OCI-LY1 (cell line): Measurements from ENCODE around the gene ARHGAP32.

Source experiments
- H2AFZ ChIP-seq: fragments of 200-600 bp; sonication (generic), shearing (Covaris generic); 2 replicates; pipeline ENCODE4 v1.6.0; 2014; ENCODE audit warnings: antibody characterized with exemption, mild to moderate bottlenecking, low read length
- H3F3A ChIP-seq: fragments of 200-600 bp; sonication (generic), shearing (Covaris generic); 2 replicates; pipeline ENCODE4 v1.6.0; 2014; ENCODE audit warnings: mild to moderate bottlenecking, antibody characterized with exemption, low read length, moderate library complexity; ENCODE audit not compliant: insufficient read depth
- H3K27ac ChIP-seq: fragments of 200-600 bp; sonication (generic); 2 replicates; pipeline ENCODE4 v1.5.1; 2014; ENCODE audit warnings: low read length, mixed run types, mild to moderate bottlenecking, low read depth; ENCODE audit not compliant: poor library complexity, severe bottlenecking
- H3K27me3 ChIP-seq: fragments of 200-600 bp; sonication (generic); 2 replicates; pipeline ENCODE4 v1.6.0; 2014; ENCODE audit warnings: antibody characterized with exemption, mild to moderate bottlenecking, low read length, moderate library complexity; ENCODE audit not compliant: insufficient read depth
- H3K36me3 ChIP-seq: fragments of 200-600 bp; sonication (generic); 2 replicates; pipeline ENCODE4 v1.6.1; 2014; ENCODE audit warnings: mild to moderate bottlenecking, antibody characterized with exemption, low read length, moderate library complexity, mixed read lengths; ENCODE audit not compliant: insufficient read depth
- H3K4me1 ChIP-seq: fragments of 200-600 bp; sonication (generic); 2 replicates; pipeline ENCODE4 v1.5.1; 2014; ENCODE audit warnings: mild to moderate bottlenecking, low read length, moderate library complexity; ENCODE audit not compliant: insufficient read depth, severe bottlenecking
- H3K4me2 ChIP-seq: fragments of 200-600 bp; sonication (generic), shearing (Covaris generic); 2 replicates; pipeline ENCODE4 v1.6.1; 2014; ENCODE audit warnings: low read length
- H3K4me3 ChIP-seq: fragments of 200-600 bp; sonication (generic); 2 replicates; pipeline ENCODE4 v1.5.1; 2014; ENCODE audit warnings: low read length, low read depth, mild to moderate bottlenecking, mixed read lengths; ENCODE audit not compliant: poor library complexity, severe bottlenecking
- H3K79me2 ChIP-seq: fragments of 200-600 bp; shearing (Covaris generic); 2 replicates; pipeline ENCODE4 v1.6.1; 2016; ENCODE audit warnings: mixed run types, low read length, mixed read lengths; ENCODE audit not compliant: insufficient read depth
- H3K9ac ChIP-seq: fragments of 200-600 bp; sonication (generic), shearing (Covaris generic); 2 replicates; pipeline ENCODE4 v1.6.1; 2014; ENCODE audit warnings: mild to moderate bottlenecking, low read length, mixed read lengths
- H3K9me2 ChIP-seq: fragments of 200-600 bp; sonication (generic), shearing (Covaris generic); 2 replicates; pipeline ENCODE4 v1.6.1; 2014; ENCODE audit warnings: low read depth, mild to moderate bottlenecking, low read length, mixed read lengths
- H3K9me3 ChIP-seq: fragments of 200-600 bp; shearing (Covaris generic); 2 replicates; pipeline ENCODE4 v1.6.1; 2014; ENCODE audit warnings: low read length, mixed read lengths
- H4K20me1 ChIP-seq: fragments of 200-600 bp; sonication (generic), shearing (Covaris generic); 2 replicates; pipeline ENCODE4 v1.6.0; 2016; ENCODE audit warnings: mild to moderate bottlenecking, low read length; ENCODE audit not compliant: insufficient read depth
- EZH2 ChIP-seq: fragments of 200-600 bp; sonication (generic), shearing (Covaris generic); IDR thresholded peaks from 2 replicates; pipeline ENCODE4 v1.8.0; 2017; ENCODE audit warnings: borderline replicate concordance, mixed run types, mild to moderate bottlenecking, antibody characterized with exemption, low read length, moderate library complexity, mixed read lengths
- TF ChIP-seq, protein P1 (sequence below): fragments of 200-600 bp; sonication (generic), shearing (Covaris generic); IDR thresholded peaks from 2 replicates; pipeline ENCODE4 v1.5.1; 2017; ENCODE audit warnings: mild to moderate bottlenecking, antibody characterized with exemption, low read length, moderate library complexity, mixed read lengths

The ARHGAP32 gene

GRCh38 chr11:128926437-128927107 is 265.6 kb downstream of the ARHGAP32 start:
- TF ChIP-seq EZH2: no peak
- TF ChIP-seq, protein P1, sequence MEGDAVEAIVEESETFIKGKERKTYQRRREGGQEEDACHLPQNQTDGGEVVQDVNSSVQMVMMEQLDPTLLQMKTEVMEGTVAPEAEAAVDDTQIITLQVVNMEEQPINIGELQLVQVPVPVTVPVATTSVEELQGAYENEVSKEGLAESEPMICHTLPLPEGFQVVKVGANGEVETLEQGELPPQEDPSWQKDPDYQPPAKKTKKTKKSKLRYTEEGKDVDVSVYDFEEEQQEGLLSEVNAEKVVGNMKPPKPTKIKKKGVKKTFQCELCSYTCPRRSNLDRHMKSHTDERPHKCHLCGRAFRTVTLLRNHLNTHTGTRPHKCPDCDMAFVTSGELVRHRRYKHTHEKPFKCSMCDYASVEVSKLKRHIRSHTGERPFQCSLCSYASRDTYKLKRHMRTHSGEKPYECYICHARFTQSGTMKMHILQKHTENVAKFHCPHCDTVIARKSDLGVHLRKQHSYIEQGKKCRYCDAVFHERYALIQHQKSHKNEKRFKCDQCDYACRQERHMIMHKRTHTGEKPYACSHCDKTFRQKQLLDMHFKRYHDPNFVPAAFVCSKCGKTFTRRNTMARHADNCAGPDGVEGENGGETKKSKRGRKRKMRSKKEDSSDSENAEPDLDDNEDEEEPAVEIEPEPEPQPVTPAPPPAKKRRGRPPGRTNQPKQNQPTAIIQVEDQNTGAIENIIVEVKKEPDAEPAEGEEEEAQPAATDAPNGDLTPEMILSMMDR: no peak

DNA sequence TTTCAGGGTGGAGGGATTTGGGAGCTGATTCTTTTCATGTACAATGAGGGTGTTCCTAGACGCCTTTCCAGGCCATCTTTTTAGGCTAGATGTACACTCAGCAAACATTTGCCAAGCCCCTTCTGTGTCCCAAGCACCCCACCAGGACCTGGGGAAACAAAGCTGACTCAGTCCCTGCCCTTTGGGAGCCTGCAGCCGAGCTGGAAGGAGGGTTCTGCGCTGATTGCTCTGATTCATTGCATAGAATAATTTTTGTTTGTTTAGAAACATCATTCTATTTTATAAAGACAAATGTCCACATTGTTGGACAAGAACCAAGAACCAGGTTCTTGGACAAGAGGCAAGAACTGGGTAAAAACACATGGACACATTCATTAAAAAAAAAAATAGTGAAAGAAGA is 266.1 kb downstream of the ARHGAP32 start:
- peaks cover 4% of the 10 kb centered on the region; the same call in 1 of the 2 replicates for H3K27me3 ChIP-seq
- no peak overlapping the region for H3K4me3 ChIP-seq
- no peaks in the 10 kb centered on the region for H3K9me3 ChIP-seq
- no peaks in the 10 kb centered on the region for H3K79me2 ChIP-seq
- no peak overlapping the region for H3K27ac ChIP-seq
- H3K4me2 ChIP-seq: no peak overlapping the region
- peaks cover 5% of the 10 kb centered on the region for H3K4me1 ChIP-seq
- H3K9ac ChIP-seq: no peak overlapping the region
- H4K20me1 ChIP-seq: no peaks in the 10 kb centered on the region
- H3F3A ChIP-seq: no peaks in the 10 kb centered on the region
- H3K9me2 ChIP-seq: no peaks in the 10 kb centered on the region
- no peaks in the 10 kb centered on the region for H3K36me3 ChIP-seq
- TF ChIP-seq, protein P1: no peak
- TF ChIP-seq EZH2: no peak
- no peak overlapping the region for H2AFZ ChIP-seq

More at GRCh38 chr11:128926437-128927107, 265.6 kb downstream of the ARHGAP32 start:
- Histone ChIP-seq H3K4me1 (peaks cover 5% of the 10 kb centered on the region), H3F3A (no peaks in the 10 kb centered on the region), H3K36me3 (no peaks in the 10 kb centered on the region), H3K9me3 (no peaks in the 10 kb centered on the region), H3K27ac (no peak overlapping the region), H3K9ac (no peak overlapping the region), H3K4me3 (no peak overlapping the region), H3K79me2 (no peaks in the 10 kb centered on the region), H4K20me1 (no peaks in the 10 kb centered on the region), H3K9me2 (no peaks in the 10 kb centered on the region), H3K27me3 (peaks cover 4% of the 10 kb centered on the region; the same call in 1 of the 2 replicates), H2AFZ (no peak overlapping the region), H3K4me2 (no peak overlapping the region)

DNA sequence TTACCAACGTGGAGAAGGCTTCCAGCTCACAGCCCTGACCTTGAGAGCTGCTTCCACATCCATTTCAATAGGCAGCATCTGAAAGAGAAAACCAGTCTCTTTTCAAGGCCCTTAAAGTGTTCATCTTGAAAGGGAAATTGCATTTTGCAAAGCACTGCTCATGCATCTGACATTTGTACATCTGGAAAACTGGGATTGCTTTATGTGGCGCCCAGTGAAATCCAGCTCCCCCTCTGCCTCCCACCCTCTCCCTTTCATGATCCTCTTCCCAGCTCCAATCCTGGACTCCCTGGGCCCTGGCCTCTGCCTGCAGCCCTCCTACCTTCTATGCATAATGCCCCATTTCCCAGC is 266.9 kb downstream of the ARHGAP32 start:
- Histone ChIP-seq H3K4me1 (peaks cover 5% of the 10 kb centered on the region), H3K27ac (no peak overlapping the region), H3F3A (no peaks in the 10 kb centered on the region), H2AFZ (no peak overlapping the region), H3K27me3 (peaks cover 4% of the 10 kb centered on the region; the same call in 1 of the 2 replicates), H4K20me1 (no peaks in the 10 kb centered on the region), H3K4me2 (no peak overlapping the region), H3K4me3 (no peak overlapping the region), H3K9me2 (no peaks in the 10 kb centered on the region), H3K36me3 (no peaks in the 10 kb centered on the region), H3K79me2 (no peaks in the 10 kb centered on the region), H3K9ac (no peak overlapping the region), H3K9me3 (no peaks in the 10 kb centered on the region)
- TF ChIP-seq, protein P1: no peak
- TF ChIP-seq EZH2: no peak
